ENCODE data around the gene TBL1XR1. TPM values are rescaled to one million over a fixed set of nuclear protein-coding genes. Genes with fewer than 3 reads are reported as not detected.

Gene TBL1XR1
- total and polyA plus RNA-seq, 2 of the 8 experiments (the other 6 are each of a cell fraction or from before 2014, with no cell fraction given): 28.1 to 147 TPM

DNA sequence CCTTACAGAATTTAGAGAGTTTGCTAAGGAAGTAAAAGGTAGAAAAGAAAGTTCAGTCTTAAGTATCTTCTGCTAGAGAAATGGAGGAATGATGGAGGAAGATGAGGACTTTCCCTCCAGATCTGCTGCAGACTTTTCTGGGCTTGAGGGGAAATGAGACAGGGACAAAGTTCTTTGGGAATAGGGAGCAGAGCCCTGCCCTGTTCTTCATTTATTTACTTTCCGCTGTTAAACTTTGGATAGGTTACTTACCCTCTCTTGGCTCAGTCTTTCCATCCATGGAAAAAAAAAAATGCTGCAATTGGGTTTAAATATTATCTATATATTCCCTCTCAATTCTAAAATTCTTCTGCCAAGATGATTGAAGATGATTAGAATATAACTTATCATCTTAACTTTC is 202.9 kb downstream of the TBL1XR1 start:
- H3K36me3 ChIP-seq (ENCODE audit: control insufficient read depth in 2 of 4, insufficient read depth in 4 of 4, low read length in 3 of 4): no peaks in the 10 kb centered on the region
- no peak for TF ChIP-seq SAP30 (IDR thresholded peaks at IDR 0.05; ENCODE audit: insufficient read depth, insufficient replicate concordance, low read length)
- no peak for TF ChIP-seq TBP (IDR thresholded peaks at IDR 0.05; ENCODE audit: low read depth, low read length)
- TF ChIP-seq KDM4A (IDR thresholded peaks at IDR 0.05; ENCODE audit: low read depth, low read length, severe bottlenecking): no peak
- no peak for TF ChIP-seq EGR1 (IDR thresholded peaks at IDR 0.05; ENCODE audit: borderline replicate concordance, low read depth, low read length)
- no peak for TF ChIP-seq TCF12 (IDR thresholded peaks at IDR 0.05; ENCODE audit: low read depth, low read length)
- TF ChIP-seq RAD21 (IDR thresholded peaks at IDR 0.05 in 1 of 2, conservative IDR thresholded peaks at IDR 0.05 in 1 of 2; ENCODE audit: low read depth in 2 of 2, low read length in 2 of 2): no peak
- no peak overlapping the region for H3K56ac ChIP-seq (replicated peaks; ENCODE audit: insufficient read length, low read depth, low read length)
- H3K9me3 ChIP-seq (ENCODE audit: insufficient read depth in 2 of 2, low read depth in 1 of 2, low read length in 1 of 2): peaks cover 0 to 2% of the 10 kb centered on the region in 2 experiments; a peak in 2 of 4 replicates
- no peak overlapping the region for H3K27ac ChIP-seq (ENCODE audit: low read depth, low read length)
- H4K20me1 ChIP-seq (replicated peaks in 1 of 2; ENCODE audit: control insufficient read depth in 1 of 2, insufficient read depth in 2 of 2, low read length in 2 of 2): no peaks in the 10 kb centered on the region
- H2BK120ac ChIP-seq (replicated peaks; ENCODE audit: low read depth, low read length): no peak overlapping the region
- H3K23ac ChIP-seq (ENCODE audit: insufficient read length): no peak overlapping the region
- H3K4ac ChIP-seq (replicated peaks; ENCODE audit: insufficient read length, low read depth, low read length): no peak overlapping the region
- no peak overlapping the region for H3K9ac ChIP-seq (replicated peaks in 1 of 4; ENCODE audit: extremely low read depth in 1 of 4, low read depth in 3 of 4, low read length in 3 of 4)
- no peak overlapping the region for H3K14ac ChIP-seq (ENCODE audit: insufficient read length)
- H3K27me3 ChIP-seq (replicated peaks in 1 of 4; ENCODE audit: control insufficient read depth in 3 of 4, extremely low read depth in 1 of 4, insufficient read depth in 3 of 4, low read length in 3 of 4): no peaks in the 10 kb centered on the region
- no peak overlapping the region for H3K4me3 ChIP-seq (ENCODE audit: extremely low read depth in 1 of 4, insufficient read depth in 2 of 4, low read depth in 3 of 4, low read length in 4 of 4)
- POLR2A ChIA-PET (ENCODE audit: partially characterized antibody): no interaction called here
- no peak overlapping the region; a peak in 1 of 4 replicates for H3K4me2 ChIP-seq (ENCODE audit: insufficient read depth in 1 of 2, low read depth in 2 of 2, low read length in 2 of 2)
- H2BK20ac ChIP-seq (ENCODE audit: low read length): no peak overlapping the region
- CTCF ChIA-PET (ENCODE audit: partially characterized antibody): interaction anchor here (1.4 kb wide), 1 partner anchor 8 kb away, joined by 4 read pairs; no protein-coding TSS in a partner anchor
- no peaks in the 10 kb centered on the region for H3K79me1 ChIP-seq (ENCODE audit: low read depth, low read length)
- no peak overlapping the region for H2BK15ac ChIP-seq (ENCODE audit: low read length)
- no peak overlapping the region for H4K91ac ChIP-seq (replicated peaks; ENCODE audit: insufficient read length, low read length)
- no peak overlapping the region for H3K18ac ChIP-seq (ENCODE audit: extremely low read depth, low read length)
- no peak for DNase-seq (ENCODE audit: low read depth in 1 of 2, low spot score in 2 of 2)
- H2BK12ac ChIP-seq (ENCODE audit: low read depth, low read length): no peak overlapping the region
- no peak for FAIRE-seq
- no peak overlapping the region for H2AK5ac ChIP-seq (ENCODE audit: low read depth, low read length)
- peaks cover 0 to 3% (median 0%) of the 10 kb centered on the region in 4 experiments; a peak in 4 of 7 replicates for H3K4me1 ChIP-seq (replicated peaks in 1 of 4; ENCODE audit: control insufficient read depth in 3 of 4, insufficient read depth in 4 of 4, low read length in 3 of 4)
- no peaks in the 10 kb centered on the region for H3K23me2 ChIP-seq (ENCODE audit: low read depth, low read length)
- no peak overlapping the region for H4K8ac ChIP-seq (ENCODE audit: extremely low read depth, insufficient read depth, low read length)
- no peak overlapping the region for H4K5ac ChIP-seq (ENCODE audit: insufficient read length, low read depth, low read length)
- no peak overlapping the region for H2BK5ac ChIP-seq (ENCODE audit: low read depth, low read length)
- no peaks in the 10 kb centered on the region for H3K79me2 ChIP-seq (ENCODE audit: control insufficient read depth in 1 of 2, insufficient read depth in 2 of 2, low read length in 2 of 2)
- WGBS, 2 experiments (ENCODE audit: extremely low coverage in 1 of 2, insufficient coverage in 1 of 2, insufficient read length in 1 of 2, insufficient replicate concordance in 2 of 2, low coverage in 1 of 2, low lambda C conversion rate in 2 of 2, missing lambda C conversion rate in 1 of 2): 89% methylated on average over 1 of the region's 1 CpG; no CpG with 5 or more reads in 1 of the 2 experiments
- 0 out of 2 replicates have a peak overlapping the region, but pooled peaks have one; percentile 1 for H2AFZ ChIP-seq (ENCODE audit: low read length)

All from H1 (cell line).